Renal cortical epithelial cell (primary cell): ENCODE data around the gene STPG4. TPM values are rescaled to one million over a fixed set of nuclear protein-coding genes. Genes with fewer than 3 reads are reported as not detected.

ENCODE experiments used
- DNase-seq: peaks from one replicate; pipeline ENCODE4 v3.0.0-alpha.2; 2011; ENCODE audit warnings: low read depth
- total RNA-seq: library from RNA; depleted of rRNA; stranded (reverse); fragments of >200 nt; gene quantifications from 2 replicates; pipeline ENCODE4 v1.2.3, GENCODE V29; 2014

The STPG4 gene
- total RNA-seq, 1 donor from 2014 or later = 0.20 TPM

GRCh38 chr2:47070920-47071824, 83.9 kb downstream of the STPG4 start:
- DNase-seq = peak; percentile 84

GRCh38 chr2:47070155-47070919, 84.8 kb downstream of the STPG4 start:
- peak; percentile 13 for DNase-seq

GRCh38 chr2:47069628-47070154, 85.4 kb downstream of the STPG4 start:
- peak; percentile 80 for DNase-seq

GRCh38 chr2:47068981-47069627, 86.0 kb downstream of the STPG4 start:
- no peak for DNase-seq

GRCh38 chr2:47067788-47068407, 87.2 kb downstream of the STPG4 start:
- no peak for DNase-seq

GRCh38 chr2:47065771-47066380, 89.2 kb downstream of the STPG4 start:
- peak; percentile 54 for DNase-seq

- no peak for DNase-seq
Observed at GRCh38 chr2:47065343-47065742, 89.8 kb downstream of the STPG4 start.

- DNase-seq = no peak
Observed at GRCh38 chr2:47064106-47064505, 91.0 kb downstream of the STPG4 start.

GRCh38 chr2:47063538-47063930, 91.6 kb downstream of the STPG4 start:
- DNase-seq = no peak

GRCh38 chr2:47062681-47063537, 92.2 kb downstream of the STPG4 start:
- no peak for DNase-seq

- DNase-seq = no peak
Observed at GRCh38 chr2:47061944-47062678, 93.0 kb downstream of the STPG4 start.

GRCh38 chr2:47060652-47061170, 94.4 kb downstream of the STPG4 start:
- DNase-seq = no peak

GRCh38 chr2:47058003-47058931, 96.8 kb downstream of the STPG4 start:
- DNase-seq = no peak

GRCh38 chr2:47057687-47058002, 97.5 kb downstream of the STPG4 start:
- no peak for DNase-seq

- DNase-seq = no peak
Observed at GRCh38 chr2:47056868-47057686, 98.0 kb downstream of the STPG4 start.

GRCh38 chr2:47056374-47056773, 98.7 kb downstream of the STPG4 start:
- DNase-seq = no peak

- no peak for DNase-seq
Observed at GRCh38 chr2:47054868-47055267, 100.2 kb downstream of the STPG4 start.
